NCI-H2227 (cell line): ENCODE measurements around the gene SP7.
"Not testable (repeated sequence)": the region's sequence is repeated elsewhere in the genome, so short reads cannot be mapped to it uniquely, and the experiment has no call there.

Experiments
- DNase-seq: peaks from one replicate; lab custom pipeline; 2025; ENCODE audit not compliant: unreplicated experiment; lab: John Stamatoyannopoulos, UW

Gene SP7

DNA sequence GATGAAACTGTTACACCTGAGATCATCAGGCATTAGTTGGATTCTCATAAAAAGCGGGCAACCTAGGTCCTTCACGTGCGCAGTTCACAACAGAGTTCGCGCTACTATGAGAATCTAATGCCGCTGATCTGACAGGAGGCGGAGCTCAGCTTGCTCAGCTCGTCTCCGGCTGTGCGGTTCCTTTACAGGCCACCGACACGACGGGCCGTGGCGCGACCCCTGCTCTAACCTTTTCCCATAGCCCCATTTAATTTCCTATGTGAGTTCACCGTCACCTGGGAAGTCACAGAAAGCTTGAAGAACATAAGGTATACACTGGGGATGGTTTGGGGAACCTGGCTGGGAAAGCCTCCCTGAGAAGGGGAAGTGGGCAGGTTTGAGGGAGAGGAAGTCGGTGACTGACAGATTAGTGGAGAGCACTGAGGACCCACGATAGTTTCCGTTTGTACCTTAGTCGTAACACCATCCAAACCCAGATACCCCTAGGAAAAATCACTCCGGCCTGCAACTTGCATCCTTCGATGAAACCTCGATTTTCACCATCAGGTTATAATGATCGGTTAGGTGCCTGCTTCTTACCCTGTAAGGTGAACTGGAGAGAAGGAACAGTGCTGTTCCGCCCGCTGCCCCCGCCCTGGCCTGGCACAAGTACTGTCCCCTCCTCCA, 11.9 kb downstream of the SP7 start:
- DNase-seq = peak; percentile 17

DNA sequence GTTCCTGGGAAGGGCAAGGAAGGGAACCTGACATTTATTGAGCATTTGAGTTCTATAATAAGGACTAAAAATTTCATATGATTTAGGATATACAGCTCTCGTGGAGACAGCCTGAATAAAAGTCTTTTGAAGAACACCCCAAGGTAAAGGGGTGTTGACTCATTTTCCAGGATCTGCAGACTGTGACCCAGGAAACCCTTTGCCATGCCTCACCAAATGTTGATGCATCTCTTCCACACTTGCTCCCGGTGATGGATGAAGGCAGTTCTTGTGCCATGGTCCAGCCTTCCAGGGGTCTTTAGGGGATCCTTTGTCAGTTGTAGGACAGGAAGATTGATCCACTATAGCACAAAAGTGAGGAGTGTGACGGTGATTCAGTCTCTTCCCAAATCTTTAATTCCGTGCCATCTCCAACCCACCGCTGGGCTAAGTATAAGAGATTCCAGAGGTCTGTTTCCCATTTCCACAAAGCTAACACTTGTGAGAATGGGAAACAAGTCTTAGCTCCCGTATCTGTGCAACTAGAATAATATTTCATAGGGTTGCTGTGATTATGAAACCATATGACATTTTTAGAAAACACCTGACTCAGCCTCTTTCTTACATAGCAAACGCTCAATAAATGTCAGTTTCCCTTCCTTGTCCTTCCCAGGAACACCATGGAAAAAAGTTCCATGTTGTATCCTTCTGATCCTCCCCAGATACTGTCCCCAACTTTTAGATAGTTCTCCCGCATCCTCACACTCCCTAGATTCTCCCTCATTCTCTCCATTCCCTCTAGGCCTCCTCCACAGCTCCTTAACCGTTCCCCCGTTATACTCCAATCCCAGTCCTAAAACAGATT, 15.6 kb downstream of the SP7 start:
- no peak for DNase-seq

GRCh38 chr12:53313996-53314395, 22.2 kb downstream of the SP7 start:
- no peak for DNase-seq

- DNase-seq = no peak
These were observed 27.9 kb downstream of the SP7 start for GRCh38 chr12:53308276-53308675.

GRCh38 chr12:53306826-53307225, 29.3 kb downstream of the SP7 start:
- DNase-seq = no peak

- DNase-seq = no peak
These were observed 33.3 kb downstream of the SP7 start for GRCh38 chr12:53302903-53303302.

GRCh38 chr12:53300187-53300586, 36.0 kb downstream of the SP7 start:
- DNase-seq = no peak

GRCh38 chr12:53299454-53300180, 36.5 kb downstream of the SP7 start, which contains the start of gene MYG1:
MYG1 (plus strand) TSS chr12:53299695; CDS start chr12:53299738, 43 bp downstream.
- DNase-seq = peak; percentile 91

DNA sequence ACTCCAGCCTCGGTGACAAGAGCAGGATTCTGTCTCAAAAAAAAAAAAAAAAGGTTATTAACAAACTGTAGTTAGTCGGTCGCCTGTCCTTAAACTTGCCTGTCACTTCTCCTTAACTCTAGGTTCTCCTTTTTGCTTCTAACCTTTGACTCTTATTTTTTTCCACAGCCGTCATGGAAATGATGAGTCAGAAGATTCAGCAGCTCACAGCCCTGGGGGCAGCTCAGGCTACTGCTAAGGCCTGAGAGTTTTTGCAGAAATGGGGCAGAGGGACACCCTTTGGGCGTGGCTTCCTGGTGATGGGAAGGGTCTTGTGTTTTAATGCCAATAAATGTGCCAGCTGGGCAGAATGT, 37.1 kb downstream of the SP7 start:
- peak; percentile 61 for DNase-seq

- DNase-seq = no peak
These were observed 38.0 kb downstream of the SP7 start for GRCh38 chr12:53298164-53298563.

DNA sequence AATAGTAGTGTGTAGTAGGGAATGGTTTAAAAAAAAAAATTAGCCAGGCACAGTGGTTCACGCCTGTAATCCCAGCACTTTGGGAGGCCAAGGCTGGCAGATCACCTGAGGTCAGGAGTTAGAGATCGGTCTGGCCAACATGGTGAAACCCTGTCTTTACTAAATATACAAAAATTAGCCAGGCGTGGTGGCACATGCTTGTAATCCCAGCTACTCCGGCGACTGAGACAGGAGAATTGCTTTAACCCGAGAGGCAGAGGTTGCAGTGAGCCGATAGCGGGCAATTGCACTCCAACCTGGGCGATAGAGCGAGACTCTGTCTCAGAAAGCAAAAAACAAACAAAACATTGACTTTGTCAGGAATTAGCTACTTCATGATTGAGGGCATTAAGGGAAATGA, 39.0 kb downstream of the SP7 start:
- not testable (repeated sequence) for DNase-seq

GRCh38 chr12:53295891-53296219, 40.3 kb downstream of the SP7 start:
- DNase-seq = no peak

GRCh38 chr12:53295070-53295890, 40.9 kb downstream of the SP7 start, which contains the start of gene PFDN5:
PFDN5 (plus strand) TSS chr12:53295542; CDS start chr12:53295568, 26 bp downstream.
- DNase-seq = peak; percentile 87

DNA sequence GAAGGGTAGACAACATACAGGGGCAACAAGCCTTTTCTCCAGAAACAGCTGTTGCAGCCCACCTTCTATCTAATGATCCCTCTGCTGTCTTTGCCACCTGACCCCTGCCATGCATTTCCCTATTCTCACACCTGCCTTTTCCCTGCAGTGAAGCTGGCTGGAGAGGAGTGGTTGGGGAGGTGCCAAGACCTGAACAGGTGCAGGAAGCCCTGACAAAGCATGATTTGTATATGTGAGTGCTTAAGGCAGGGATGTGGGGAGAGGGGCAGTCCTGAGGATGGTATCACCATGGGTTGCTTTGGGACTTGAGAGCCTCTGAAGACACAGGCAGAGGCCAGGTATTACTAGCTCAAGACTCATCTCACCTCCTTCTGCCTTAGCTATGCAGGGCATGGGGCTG, 43.7 kb downstream of the SP7 start:
- no peak for DNase-seq

DNA sequence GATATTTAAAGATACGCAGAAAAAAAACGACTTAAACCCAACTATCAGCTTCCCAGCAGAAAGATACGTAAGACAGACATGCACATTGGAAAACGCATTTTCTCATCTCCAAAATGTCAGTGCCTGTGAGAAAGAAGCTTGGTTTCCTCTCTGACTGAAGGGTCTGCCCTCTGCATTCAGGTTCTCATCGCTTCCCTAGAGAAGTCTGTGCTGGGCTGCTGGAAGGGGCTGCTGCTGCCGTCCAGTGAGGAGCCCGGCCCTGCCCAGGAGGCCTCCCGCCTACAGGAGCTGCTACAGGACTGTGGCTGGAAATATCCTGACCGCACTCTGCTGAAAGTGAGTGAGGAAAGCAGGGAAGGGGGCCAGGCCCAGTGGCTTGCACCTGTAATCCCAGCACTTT, 45.5 kb downstream of the SP7 start:
- no peak for DNase-seq

DNA sequence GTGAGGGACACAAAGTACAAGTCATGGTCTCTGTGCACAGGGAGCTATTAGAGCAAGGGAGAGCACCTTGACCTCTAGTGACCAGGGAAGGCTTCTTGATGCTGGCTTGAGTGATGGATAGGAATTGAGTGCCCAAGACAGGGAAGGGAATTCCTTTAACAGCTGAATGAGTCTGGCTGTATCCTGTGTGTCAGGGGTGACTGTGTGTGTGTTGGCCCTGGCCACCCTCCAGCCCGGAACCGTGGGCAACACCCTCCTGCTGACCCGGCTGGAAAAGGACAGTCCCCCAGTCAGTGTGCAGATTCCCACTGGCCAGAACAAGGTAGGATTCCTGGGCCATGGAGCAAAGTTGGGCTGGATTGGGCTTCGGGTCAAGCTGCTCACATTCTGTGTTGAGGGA, 46.3 kb downstream of the SP7 start:
- DNase-seq = no peak

DNA sequence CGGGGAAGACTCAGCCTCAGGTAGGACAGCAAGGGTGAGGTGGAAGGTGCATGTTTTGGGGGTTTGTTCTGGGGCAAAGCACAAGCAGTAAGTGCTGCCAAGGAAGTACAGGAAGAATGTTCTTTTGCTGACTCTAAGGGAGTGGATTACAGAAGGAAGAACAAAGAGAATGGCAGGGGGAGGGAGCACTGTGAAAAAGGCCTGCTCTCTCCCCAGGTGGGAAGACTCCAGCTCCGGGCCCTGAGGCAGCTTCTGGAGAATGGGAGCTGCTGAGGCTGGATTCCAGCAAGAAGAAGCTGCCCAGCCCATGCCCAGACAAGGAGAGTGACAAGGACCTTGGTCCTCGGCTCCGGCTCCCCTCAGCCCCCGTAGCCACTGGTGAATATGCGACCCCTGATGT, 47.8 kb downstream of the SP7 start:
- DNase-seq = no peak

DNA sequence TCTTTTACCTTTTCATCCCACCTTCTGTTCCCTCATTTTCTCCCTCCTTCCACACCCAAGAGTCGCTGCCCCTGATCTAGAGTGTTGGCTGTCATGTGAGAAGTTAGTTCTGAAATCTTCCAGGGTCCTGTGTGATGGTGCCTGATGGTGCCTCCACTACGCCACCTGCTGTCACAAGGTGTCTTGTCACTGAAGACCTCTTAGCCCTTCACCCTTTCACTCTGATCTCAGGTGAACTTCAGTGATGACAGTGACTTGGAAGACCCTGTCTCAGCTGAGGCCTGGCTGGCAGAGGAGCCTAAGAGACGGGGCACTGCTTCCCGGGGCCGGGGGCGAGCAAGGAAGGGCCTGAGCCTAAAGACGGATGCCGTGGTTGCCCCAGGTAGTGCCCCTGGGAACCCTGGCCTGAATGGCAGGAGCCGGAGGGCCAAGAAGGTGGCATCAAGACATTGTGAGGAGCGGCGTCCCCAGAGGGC, 48.4 kb downstream of the SP7 start:
- peak; percentile 48 for DNase-seq

- DNase-seq = no peak
These were observed 49.7 kb downstream of the SP7 start for GRCh38 chr12:53286448-53286847.

DNA sequence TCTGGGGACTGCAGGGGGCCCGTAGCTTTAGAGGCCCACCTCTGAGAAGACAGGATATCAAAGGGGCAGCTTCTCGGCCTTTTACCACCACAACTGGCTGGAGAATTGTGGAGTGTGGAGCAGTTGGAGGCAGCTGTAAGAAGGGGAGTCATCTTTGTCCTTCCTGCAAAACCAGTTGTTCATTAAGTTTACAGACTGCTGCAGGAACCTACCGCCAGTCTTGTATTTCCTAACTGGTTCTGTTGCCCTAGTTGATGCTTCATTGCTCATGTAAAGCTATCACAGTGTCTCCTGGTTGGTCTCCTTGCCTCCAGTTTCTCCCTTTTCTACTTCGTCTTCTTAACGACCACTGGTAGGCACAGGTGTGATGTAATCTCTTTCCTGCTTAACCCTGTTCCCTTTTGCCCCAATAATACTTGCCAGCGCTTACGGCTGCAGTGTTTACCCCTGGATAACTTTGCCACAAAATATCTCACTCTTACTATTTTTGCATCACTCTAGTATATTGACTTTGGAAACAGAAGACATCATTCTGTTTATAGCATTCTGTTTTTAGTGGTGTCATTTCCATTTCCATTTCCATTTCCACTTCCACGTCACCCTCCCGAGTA, 56.2 kb downstream of the SP7 start:
- DNase-seq = no peak
